ENCODE results near the gene POLR3B. TPM values are rescaled to one million over a fixed set of nuclear protein-coding genes. Genes with fewer than 3 reads are reported as not detected.

The POLR3B gene
- total RNA-seq, 2 experiments from 2014 or later: 2.5 to 2.6 TPM

DNA sequence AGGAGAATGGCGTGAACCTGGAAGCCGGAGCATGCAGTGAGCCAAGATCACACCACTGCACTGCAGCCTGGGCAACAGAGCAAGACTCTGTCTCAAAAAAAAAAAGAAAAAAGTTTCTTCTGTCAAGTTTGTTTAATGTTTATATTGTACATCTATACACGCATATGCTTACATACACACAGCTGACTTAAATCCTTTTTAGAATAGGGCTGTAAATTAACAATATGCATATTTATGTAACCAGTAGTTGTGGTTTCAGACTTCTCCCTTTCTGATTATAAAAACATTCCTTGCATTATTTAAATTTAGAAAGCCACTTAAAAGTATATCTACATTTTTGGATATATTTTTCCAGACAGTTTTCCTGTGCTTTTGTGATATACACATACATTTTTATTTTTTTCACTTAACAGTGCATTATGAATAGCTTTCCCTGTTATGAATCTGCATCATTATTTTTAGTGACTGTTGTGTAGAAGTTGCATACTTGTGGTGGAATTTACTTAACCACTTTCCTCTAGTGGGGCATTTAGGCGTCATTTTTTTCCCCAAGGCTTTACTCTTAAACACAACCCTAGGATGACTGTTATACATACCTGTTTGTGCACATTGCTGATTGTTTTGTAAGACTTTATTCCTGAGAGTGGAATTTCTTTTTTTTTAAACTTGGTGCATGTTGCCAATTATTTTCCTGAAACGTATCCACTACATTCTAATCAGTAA lies 29.4 kb downstream of the POLR3B start:
- TF ChIP-seq, protein P1, sequence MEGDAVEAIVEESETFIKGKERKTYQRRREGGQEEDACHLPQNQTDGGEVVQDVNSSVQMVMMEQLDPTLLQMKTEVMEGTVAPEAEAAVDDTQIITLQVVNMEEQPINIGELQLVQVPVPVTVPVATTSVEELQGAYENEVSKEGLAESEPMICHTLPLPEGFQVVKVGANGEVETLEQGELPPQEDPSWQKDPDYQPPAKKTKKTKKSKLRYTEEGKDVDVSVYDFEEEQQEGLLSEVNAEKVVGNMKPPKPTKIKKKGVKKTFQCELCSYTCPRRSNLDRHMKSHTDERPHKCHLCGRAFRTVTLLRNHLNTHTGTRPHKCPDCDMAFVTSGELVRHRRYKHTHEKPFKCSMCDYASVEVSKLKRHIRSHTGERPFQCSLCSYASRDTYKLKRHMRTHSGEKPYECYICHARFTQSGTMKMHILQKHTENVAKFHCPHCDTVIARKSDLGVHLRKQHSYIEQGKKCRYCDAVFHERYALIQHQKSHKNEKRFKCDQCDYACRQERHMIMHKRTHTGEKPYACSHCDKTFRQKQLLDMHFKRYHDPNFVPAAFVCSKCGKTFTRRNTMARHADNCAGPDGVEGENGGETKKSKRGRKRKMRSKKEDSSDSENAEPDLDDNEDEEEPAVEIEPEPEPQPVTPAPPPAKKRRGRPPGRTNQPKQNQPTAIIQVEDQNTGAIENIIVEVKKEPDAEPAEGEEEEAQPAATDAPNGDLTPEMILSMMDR (IDR thresholded peaks at IDR 0.05): no peak
- Mint-ChIP-seq H3K4me3 (no peak overlapping the region), H3K27ac (no peak overlapping the region), H3K27me3 (no peaks in the 10 kb centered on the region), H3K9me3 (no peaks in the 10 kb centered on the region), H3K4me1 (ENCODE audit: low read depth) (no peaks in the 10 kb centered on the region), H3K36me3 (ENCODE audit: low read depth) (peaks cover 51% of the 10 kb centered on the region)
- intact Hi-C loops (cut with DNase I, micrococcal nuclease): loop anchor here (1.0 to 2.0 kb wide), 5 partner anchors 454 to 718 kb away; no protein-coding TSS in a partner anchor
- no peak for DNase-seq
- Histone ChIP-seq H3K27me3 (ENCODE audit: control insufficient read depth in 1 of 2, insufficient read depth in 2 of 2, low read length in 2 of 2) (no peaks in the 10 kb centered on the region), H3K27ac (ENCODE audit: low read depth in 1 of 2, low read length in 2 of 2) (no peak overlapping the region), H3K36me3 (ENCODE audit: insufficient read depth, low read length) (peaks cover 6% of the 10 kb centered on the region), H3K4me1 (ENCODE audit: insufficient read depth, low read length) (peaks cover 3% of the 10 kb centered on the region), H3K4me3 (ENCODE audit: low read length) (no peak overlapping the region), H3K9me3 (ENCODE audit: control insufficient read depth in 1 of 2, insufficient read depth in 1 of 2, low read length in 2 of 2) (no peaks in the 10 kb centered on the region)
- no peak for ATAC-seq (ENCODE audit: poor library complexity)
- ChIA-PET CTCF (no interaction called here), POLR2A (no interaction called here)

DNA sequence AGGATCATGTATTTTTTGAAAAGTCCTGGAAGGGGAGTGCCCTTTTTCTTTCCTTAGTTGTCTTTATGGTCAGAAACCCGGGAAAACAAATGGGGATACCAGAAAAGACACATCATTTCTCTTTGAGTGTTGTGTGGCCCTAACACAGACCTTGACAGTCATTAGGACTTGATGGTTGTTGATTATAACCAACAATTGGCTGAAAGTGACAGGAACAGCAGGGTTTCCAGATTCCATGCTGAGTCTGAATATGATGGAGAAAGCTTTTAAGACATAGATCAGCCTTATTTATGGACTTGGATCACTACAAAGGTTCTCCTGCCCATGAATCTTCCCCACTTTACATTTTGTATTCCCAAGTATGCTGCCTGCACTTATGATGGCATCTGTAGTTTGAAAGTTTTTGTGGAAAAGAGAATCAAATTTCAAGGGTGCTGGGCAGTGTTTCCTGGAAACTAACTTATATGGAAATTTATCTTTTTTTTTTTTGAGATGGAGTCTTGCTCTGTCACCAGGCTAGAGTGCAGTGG lies 30.4 kb downstream of the POLR3B start:
- no peak for DNase-seq
- no peak overlapping the region for H3K27ac Mint-ChIP-seq
- CTCF ChIA-PET: no interaction called here
- POLR2A ChIA-PET: no interaction called here
- no peak overlapping the region for H3K4me3 Mint-ChIP-seq
- ATAC-seq (ENCODE audit: poor library complexity): no peak
- peaks cover 5% of the 10 kb centered on the region for H3K36me3 ChIP-seq (ENCODE audit: insufficient read depth, low read length)
- intact Hi-C loops (cut with DNase I, micrococcal nuclease): loop anchor here in 1 of 2 experiments (2.0 kb wide), 1 partner anchor 717 kb away; no protein-coding TSS in a partner anchor
- H3K27me3 ChIP-seq (ENCODE audit: control insufficient read depth in 1 of 2, insufficient read depth in 2 of 2, low read length in 2 of 2): no peaks in the 10 kb centered on the region
- H3K9me3 Mint-ChIP-seq: no peaks in the 10 kb centered on the region
- peaks cover 3% of the 10 kb centered on the region for H3K4me1 ChIP-seq (ENCODE audit: insufficient read depth, low read length)
- no peaks in the 10 kb centered on the region for H3K9me3 ChIP-seq (ENCODE audit: control insufficient read depth in 1 of 2, insufficient read depth in 1 of 2, low read length in 2 of 2)
- TF ChIP-seq, protein P1 (IDR thresholded peaks at IDR 0.05): no peak
- H3K27ac ChIP-seq (ENCODE audit: low read depth in 1 of 2, low read length in 2 of 2): no peak overlapping the region
- no peaks in the 10 kb centered on the region for H3K27me3 Mint-ChIP-seq
- no peaks in the 10 kb centered on the region for H3K4me1 Mint-ChIP-seq (ENCODE audit: low read depth)
- peaks cover 48% of the 10 kb centered on the region for H3K36me3 Mint-ChIP-seq (ENCODE audit: low read depth)
- H3K4me3 ChIP-seq (ENCODE audit: low read length): no peak overlapping the region

DNA sequence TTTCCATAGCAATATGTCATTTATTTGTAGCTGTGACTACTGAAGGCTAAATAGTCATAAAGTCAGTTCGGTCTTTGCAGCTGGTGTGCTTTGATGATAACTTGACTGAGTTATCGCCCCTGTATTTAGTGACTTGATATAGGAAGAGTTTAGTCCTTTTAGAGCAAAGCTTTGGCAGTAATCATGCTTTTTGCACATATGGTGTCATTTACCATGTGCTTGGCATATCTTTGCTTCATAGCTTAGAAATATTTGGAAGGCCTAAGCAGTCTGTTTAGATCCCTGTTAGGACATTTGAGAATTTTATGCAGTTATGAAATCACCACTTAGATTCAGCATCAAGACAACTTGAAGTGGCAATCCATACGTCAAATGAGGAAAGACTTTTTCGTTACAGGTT lies 31.6 kb downstream of the POLR3B start:
- intact Hi-C loops (cut with DNase I, micrococcal nuclease): no loop called here
- H3K9me3 ChIP-seq (ENCODE audit: control insufficient read depth in 1 of 2, insufficient read depth in 1 of 2, low read length in 2 of 2): no peaks in the 10 kb centered on the region
- no peaks in the 10 kb centered on the region for H3K27me3 ChIP-seq (ENCODE audit: control insufficient read depth in 1 of 2, insufficient read depth in 2 of 2, low read length in 2 of 2)
- CTCF ChIA-PET: interaction anchor here (1.5 kb wide), 1 partner anchor 453 kb away, joined by 4 read pairs; no protein-coding TSS in a partner anchor
- peaks cover 15% of the 10 kb centered on the region for H3K36me3 ChIP-seq (ENCODE audit: insufficient read depth, low read length)
- POLR2A ChIA-PET: no interaction called here
- no peak overlapping the region for H3K27ac ChIP-seq (ENCODE audit: low read depth in 1 of 2, low read length in 2 of 2)
- Mint-ChIP-seq H3K27me3 (no peaks in the 10 kb centered on the region), H3K27ac (no peak overlapping the region), H3K36me3 (ENCODE audit: low read depth) (peaks cover 48% of the 10 kb centered on the region), H3K4me3 (no peak overlapping the region), H3K9me3 (no peaks in the 10 kb centered on the region), H3K4me1 (ENCODE audit: low read depth) (no peaks in the 10 kb centered on the region)
- ATAC-seq (ENCODE audit: poor library complexity) (no peak), DNase-seq (no peak)
- TF ChIP-seq, protein P1 (IDR thresholded peaks at IDR 0.05): no peak
- H3K4me1 ChIP-seq (ENCODE audit: insufficient read depth, low read length): peaks cover 3% of the 10 kb centered on the region
- no peak overlapping the region for H3K4me3 ChIP-seq (ENCODE audit: low read length)
